Measurements from ENCODE around the gene ATP2B3.

ATP2B3 gene

DNA sequence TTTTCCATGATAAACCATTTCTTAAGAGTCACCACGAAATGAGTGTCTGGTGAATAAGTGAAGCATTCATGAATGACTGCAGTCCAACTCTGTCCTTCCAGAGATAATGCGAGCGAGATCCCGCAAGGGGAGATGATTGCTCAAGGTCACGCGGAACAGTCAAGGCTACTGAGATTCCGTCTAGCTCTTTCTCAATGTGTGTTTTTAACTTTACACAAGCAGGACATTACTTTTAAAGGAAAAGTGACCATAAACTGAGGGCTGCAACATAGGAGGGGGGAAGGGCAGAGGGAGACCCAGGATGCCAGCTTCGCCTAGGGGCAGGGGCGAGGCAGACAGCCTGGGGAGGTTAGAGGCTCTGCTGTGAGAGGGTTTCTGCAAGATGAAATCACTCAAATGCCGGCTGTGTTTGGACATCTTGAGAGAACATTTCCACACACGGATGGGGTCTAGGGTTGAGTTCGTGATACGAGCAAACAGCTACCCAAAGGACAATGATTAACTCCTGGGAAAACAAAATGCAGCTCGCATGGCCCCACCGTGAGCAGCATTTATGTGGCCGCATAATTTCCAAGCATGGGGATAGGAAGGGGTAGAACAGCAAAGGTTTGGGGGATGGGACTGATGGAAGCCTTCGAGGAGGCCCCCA lies 105.3 kb downstream of the ATP2B3 start:
- DNase-seq, result no peak

DNA sequence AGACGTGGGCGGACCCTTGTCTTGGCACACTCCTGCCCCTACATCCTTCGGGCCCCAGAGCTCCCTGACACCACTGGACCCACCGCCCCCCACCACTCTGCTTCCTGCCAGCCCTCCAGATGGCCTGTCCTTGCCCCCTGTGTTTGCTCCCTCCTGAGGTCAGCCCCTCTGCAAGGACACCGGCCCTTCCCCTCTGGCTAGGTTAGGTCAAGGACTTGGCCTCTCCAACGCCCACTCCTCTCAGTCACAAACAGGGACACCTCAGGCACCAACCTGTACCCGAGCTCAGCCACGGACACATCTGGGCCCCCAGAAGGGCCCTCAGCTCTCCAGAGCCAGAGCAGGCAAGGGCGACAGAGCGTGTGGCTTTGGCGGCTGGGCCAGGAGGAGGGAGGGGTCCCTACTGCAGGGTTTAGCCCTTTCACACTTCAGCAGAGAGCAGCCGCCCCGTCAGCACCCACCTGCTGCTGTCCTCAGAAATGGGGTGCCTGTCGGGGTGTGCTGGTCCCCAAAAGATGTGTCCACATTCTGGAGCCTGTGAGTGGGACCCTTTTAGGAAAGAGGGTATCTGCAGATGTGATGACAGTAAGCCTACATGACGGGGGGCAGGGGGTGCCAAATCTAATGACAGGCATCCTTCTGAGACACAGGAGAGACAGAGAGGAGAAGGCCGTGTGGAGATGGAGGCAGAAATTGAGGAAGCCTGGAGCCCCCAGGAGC lies 106.0 kb downstream of the ATP2B3 start:
- no peak for DNase-seq

DNA sequence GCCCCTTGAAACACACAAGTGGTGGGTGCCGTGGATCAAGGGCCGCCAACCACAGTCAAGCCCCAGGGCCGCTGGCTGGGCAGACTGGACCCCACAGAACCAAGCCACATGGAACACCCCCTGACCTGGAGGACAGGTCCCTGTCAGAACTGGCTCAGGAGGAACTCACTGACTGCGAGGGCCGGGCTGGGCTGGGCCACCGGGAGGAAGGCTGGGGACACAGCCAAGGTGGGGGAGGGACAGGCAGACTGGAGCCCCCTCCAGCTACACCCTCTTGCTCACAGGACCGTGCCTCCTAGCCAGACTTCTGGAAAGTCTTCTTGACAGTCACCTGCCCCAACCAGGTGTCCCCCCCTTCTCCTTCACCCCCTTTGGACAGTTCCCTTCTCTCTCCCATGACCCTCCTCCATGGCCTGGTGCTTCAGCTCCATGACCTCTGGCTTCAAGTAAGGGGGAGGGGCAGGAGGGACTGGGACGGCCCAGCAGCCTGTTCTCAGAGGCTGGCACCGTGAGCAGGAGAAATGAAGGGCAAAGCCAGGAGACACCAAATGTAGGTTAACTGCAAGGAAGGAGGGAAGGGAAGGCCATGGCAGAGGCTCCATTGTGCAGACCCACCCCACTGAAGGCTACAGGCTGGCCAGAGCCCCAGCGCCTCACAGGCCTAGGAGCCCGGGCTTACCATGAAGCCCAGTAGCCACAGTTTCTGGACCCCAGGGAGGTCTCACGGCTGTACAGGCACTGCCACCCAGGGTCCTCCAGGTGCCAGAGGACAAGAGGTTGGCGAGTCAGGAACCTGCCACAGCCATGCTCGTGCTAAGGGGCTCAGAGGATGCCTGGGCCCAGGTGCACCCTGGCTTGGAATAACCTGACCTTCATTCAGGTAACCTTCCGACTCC lies 107.0 kb downstream of the ATP2B3 start:
- DNase-seq, result no peak

DNA sequence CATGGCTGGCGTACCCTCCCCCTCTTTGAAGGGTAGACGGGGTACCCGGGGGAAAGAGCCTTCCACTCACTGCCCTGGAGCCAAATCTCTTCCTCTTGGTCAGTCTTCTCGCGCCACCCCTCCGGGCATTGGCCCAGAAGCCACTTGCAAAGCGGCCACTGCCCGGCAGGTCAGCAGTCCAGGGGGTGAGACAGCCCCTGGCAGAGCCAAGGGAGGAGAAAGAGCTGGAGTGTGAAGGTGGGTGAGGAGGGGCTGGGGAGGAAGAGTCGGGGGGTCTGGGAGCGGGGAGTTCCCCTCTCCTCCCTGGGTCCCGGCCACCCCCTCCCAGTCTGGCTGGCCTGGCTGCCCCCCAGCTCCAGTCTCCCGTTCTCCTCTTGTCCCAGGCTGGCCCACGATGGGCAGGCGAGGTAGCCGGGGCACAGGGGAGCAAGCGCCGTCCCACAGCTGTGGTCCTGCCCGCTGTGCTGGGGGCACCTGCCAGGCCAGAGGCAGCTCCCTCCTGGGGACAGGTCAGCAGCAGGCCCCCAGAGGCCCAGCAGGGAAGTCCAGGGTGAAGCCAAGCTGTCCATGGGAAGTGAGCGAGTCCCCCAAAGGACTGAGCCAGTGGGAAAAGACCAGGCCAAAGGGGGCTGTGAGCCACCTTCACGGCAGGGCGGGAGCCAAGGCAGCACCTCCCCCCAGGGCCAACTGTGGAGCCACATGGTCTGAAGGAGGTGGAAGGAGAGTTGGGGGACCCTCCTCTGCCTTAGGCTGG lies 108.0 kb downstream of the ATP2B3 start:
- DNase-seq, result no peak

DNA sequence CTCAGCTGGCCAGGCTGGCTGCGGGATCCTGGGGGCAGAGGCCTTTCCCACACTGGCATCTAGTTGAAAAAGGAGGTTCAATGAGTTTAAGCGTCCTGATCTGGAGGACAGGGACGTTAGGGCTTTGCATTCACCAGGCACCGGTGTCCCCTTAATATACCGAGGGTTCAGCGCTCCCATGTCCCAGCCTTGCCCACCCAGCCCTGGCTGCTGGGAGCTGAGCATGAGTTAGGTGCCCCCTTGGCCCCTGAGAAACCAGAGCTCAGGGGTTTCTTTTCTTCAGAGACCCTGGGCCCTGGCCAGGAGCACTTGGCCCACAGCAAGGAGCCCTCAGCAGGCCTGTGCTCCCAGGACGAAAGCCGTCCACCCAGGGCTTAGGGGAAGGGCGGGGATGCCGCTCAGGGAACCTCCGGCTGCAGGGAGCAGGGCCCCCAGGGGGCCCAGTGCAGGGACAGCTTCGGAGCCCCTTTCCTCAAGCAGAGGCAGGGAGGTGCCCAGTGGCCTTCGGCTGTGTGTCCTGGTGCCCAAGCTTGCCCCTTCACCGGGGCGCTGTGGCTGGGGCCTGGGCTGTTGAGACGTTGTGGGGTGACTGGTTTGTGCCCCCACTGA lies 108.7 kb downstream of the ATP2B3 start:
- DNase-seq, result no peak

DNA sequence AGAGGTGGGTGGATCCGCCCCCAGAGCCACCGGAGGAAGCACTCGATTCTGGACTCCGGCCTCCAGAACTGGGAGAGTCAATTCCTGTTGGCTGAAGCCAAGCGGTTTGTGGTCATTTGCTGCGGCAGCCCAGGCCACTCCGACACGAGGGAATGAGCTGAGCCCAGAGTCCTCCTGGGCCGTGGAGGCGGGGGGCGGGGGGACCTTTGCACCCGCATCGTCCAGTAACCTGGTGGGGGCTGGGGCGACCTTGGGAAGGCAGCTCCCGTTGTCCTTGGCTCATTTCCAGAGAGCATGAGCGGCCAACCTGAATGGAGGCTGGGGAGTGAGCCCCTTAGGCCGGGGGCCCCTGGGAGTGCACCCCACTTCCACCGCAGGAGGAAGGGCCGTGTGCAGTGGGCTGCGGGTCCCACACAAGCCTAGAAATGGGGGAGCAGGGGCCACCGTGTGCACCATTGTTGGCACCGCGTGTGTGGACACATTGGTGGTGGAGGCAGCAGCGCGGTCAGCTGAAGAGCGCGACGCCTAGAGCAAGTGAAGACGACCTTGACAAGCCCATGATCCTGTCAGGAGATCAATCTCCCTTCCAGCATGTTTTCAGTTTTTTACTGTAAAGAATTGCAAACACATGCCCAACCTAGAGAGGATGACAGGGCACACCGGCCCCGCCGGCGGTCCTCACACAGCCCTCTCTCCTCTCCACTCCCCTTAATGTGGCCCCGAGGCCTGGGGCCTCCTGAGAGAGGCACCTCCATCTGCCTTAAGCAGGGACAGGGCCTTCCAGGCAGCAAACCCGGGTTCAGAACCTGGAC lies 109.6 kb downstream of the ATP2B3 start:
- no peak for DNase-seq

DNA sequence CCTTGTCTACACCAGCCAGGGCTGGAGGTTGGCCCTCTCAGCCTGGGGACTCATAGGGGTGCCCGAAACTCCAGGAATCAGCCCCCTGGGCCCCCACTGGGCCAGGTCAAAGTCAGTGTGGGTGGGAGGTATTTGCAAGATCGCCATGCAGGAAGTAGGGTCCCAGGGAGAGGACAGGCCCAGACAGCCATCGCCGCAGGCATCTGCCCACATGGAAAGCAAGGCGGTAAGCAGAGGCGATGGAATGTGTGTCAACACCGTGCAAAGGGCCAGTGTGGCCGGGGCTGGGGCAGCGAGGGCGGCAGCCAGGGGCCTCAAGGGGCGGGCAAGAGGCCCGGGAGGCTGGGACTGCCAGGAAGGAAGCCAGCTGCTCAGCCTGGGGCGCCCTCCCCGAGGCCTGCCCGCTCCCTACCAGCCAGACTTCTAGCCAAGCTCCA lies 110.3 kb downstream of the ATP2B3 start:
- no peak for DNase-seq

DNA sequence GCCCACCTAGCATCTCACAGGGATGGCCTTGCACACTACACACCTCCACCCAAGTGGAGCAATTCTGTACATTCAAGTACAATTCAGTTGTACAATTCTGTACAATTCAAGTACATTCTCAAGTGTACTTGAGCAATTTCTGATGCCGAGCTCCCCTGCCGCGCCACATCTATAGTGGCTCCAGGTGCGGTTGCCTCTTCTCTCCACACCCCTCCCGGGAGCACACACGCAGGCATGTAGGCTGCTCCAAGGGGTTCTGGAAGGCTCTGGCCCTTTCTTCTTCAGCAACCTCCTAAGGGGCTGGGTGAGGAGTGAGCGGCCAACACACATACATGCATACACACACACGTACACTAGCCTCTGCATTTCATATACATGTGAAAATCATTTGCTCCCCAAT lies 110.7 kb downstream of the ATP2B3 start:
- DNase-seq, result no peak

DNA sequence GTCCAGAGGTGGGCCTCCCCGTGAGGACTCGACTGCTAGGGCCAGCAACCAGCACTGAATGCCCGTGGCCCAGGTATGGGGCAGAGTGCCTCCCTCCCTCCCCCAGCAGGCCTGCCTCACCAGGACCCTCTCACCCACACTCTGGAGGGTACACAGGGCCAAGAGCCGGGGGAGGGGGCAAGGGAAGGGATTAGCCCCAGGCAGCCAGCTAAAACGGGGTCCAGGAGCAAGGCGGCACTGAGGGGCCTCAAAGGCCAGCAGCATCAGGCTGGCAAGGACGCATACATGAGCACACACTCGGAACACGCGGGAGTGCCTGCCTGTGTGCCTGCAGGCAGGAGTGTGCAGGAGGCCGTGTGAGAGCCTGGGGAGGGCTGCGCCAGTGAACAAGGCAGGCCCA lies 111.2 kb downstream of the ATP2B3 start:
- DNase-seq, result no peak

DNA sequence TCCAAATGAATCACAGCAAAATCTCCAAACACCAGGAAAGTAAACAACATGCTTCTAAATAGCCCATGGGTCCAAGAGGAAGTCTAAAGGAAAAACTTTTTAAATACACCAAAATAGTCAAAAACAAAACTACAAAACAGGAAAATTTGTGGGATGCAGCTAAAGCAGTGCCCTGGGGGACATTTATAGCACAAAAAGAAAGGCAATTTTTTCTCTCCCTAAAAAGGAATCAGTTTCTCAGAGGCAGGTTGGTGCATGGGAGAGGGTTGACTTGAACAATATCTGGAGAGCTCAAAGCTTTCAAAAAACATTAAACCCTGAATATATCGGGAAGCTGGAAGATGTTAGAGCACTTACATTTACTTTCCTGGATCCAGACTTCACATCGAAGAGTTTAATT lies 113.9 kb downstream of the ATP2B3 start:
- DNase-seq, result no peak

DNA sequence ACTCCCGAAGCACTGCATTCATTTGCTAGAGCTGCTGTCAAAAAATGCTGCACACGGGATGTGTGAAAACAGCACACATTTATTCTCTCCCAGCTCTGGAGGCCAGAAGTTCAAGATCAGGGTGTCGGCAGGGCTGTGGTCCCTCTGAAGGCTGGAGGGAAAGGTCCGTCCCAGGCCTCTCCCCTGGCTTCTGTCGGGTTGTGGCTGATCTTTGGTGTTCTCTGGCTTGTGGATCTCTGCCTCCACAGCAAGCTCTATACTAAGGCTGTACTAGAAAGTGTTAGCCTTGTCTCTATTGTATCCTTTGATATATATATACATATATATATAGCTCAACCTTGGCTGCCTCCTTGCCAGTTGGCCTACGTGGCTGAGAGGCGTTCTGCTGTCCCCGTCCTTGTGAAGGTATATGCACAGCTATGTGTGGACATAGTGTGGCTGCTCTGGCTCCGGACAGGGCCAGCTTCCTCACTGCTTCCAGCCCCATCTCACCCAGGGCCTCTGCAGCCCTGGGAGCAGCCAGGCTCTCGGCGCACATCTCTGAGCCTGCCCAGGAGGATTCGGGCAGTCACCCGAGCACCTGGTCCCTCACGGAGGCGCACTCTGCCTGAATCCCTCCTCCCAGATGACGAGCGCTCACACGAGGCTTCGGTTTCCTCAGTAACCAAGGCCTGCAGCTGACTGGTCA lies 114.6 kb downstream of the ATP2B3 start:
- DNase-seq, result no peak
